H1 (cell line): Measurements from ENCODE around the gene DHPS. TPM values are rescaled to one million over a fixed set of nuclear protein-coding genes. Genes with fewer than 3 reads are reported as not detected.

Experiments
- RXRA ChIP-seq: IDR thresholded peaks from 2 replicates; pipeline ENCODE4 v1.6.1; 2011; ENCODE audit warnings: low read depth, mild to moderate bottlenecking, low read length, moderate library complexity; ENCODE audit not compliant: insufficient read depth
- polyA plus RNA-seq, 7 experiments: library from polyadenylated mRNA; depleted of rRNA in 3 of 7; stranded (reverse) in 5 of 7; unstranded in 2 of 7; fragments of >200 nt in 5 of 7; fragments of 200-250 nt in 2 of 7; gene quantifications; 1 replicate in 5 of 7; 2 replicates in 1 of 7; 4 replicates in 1 of 7; pipeline versions ENCODE4 v1.2.1 to v1.2.3, GENCODE V29; 2011 to 2013; ENCODE audit warnings: missing spikeins in 2 of 7, mixed read lengths in 2 of 7
- total RNA-seq: library from RNA; stranded (reverse); fragmentation: NEBNext Ultra II Directional; extraction: Animal tissue kit (Norgen Biotek cat#: 25700); gene quantifications from 2 replicates; pipeline ENCODE4 v1.2.1, GENCODE V29; 2021

Gene DHPS
- total and polyA plus RNA-seq, 2 of the 8 experiments (the other 6 are each of a cell fraction or from before 2014, with no cell fraction given), result 86.6 to 99.6 TPM

- TF ChIP-seq RXRA, result no peak
- TF ChIP-seq, all 59 proteins: peak for 0
Measured at GRCh38 chr19:12715929-12716328, 34.2 kb upstream of the DHPS start (continued).
